Natural killer cell (primary cell): ENCODE results near the gene IP6K3. TPM values are rescaled to one million over a fixed set of nuclear protein-coding genes. Genes with fewer than 3 reads are reported as not detected.

Experiments
- ATAC-seq, 3 donors: fragments of 150-1000 bp in 2 of 3; fragments of 200-7000 bp in 1 of 3; cut with Tn5 transposase; 1 replicate in 1 of 3; 2 replicates in 2 of 3; pipeline ENCODE4 v1.10.0; 2021; ENCODE audit warnings: mild to moderate bottlenecking in 2 of 3, moderate library complexity in 2 of 3
- DNase-seq, 2 donors: peaks; one replicate each; pipeline versions ENCODE4 v3.0.0 to v3.0.0-alpha.2; 2013 to 2021; ENCODE audit warnings: mixed read lengths in 1 of 2
- H3K27ac ChIP-seq: one replicate; pipeline ENCODE4 v1.5.1; 2013; ENCODE audit warnings: mild to moderate bottlenecking, low read length
- H3K27me3 ChIP-seq: one replicate; pipeline ENCODE4 v1.6.1; 2013; ENCODE audit warnings: low read length; ENCODE audit not compliant: control insufficient read depth, insufficient read depth
- H3K36me3 ChIP-seq: one replicate; pipeline ENCODE4 v1.6.1; 2013; ENCODE audit warnings: low read length; ENCODE audit not compliant: control insufficient read depth, insufficient read depth
- H3K4me1 ChIP-seq: one replicate; pipeline ENCODE4 v1.6.1; 2013; ENCODE audit warnings: low read length; ENCODE audit not compliant: control insufficient read depth, insufficient read depth
- H3K4me3 ChIP-seq: one replicate; pipeline ENCODE4 v1.5.1; 2013; ENCODE audit warnings: low read length
- H3K9me3 ChIP-seq: one replicate; pipeline ENCODE4 v1.6.1; 2013; ENCODE audit warnings: low read length; ENCODE audit not compliant: control insufficient read depth, insufficient read depth
- H3K27ac Mint-ChIP-seq, 2 donors: one replicate each; pipeline ENCODE4 v1.8.0; 2022; ENCODE audit warnings: mild to moderate bottlenecking in 2 of 2, mixed read lengths in 2 of 2, moderate library complexity in 1 of 2
- H3K27me3 Mint-ChIP-seq, 2 donors: one replicate each; pipeline ENCODE4 v1.8.0; 2022; ENCODE audit warnings: low read depth in 2 of 2, mixed read lengths in 2 of 2
- H3K36me3 Mint-ChIP-seq: one replicate; pipeline ENCODE4 v1.8.0; 2022; ENCODE audit warnings: mixed read lengths
- H3K4me1 Mint-ChIP-seq, 2 donors: one replicate each; pipeline ENCODE4 v1.8.0; 2022; ENCODE audit warnings: mixed read lengths in 2 of 2
- H3K4me3 Mint-ChIP-seq: one replicate; pipeline ENCODE4 v1.8.0; 2022; ENCODE audit warnings: mild to moderate bottlenecking, moderate library complexity, mixed read lengths
- H3K9me3 Mint-ChIP-seq, 2 donors: one replicate each; pipeline ENCODE4 v1.8.0; 2022; ENCODE audit warnings: mixed read lengths in 2 of 2
- WGBS: methylation state at CpG from one replicate; pipeline ENCODE4 v1.1.7; 2013; ENCODE audit warnings: missing lambda C conversion rate; ENCODE audit not compliant: insufficient coverage; 5-methylcytosine and 5-hydroxymethylcytosine counted together
- intact Hi-C: fragments of 100-400 bp; cut with micrococcal nuclease; formaldehyde crosslinking; loops from one replicate; pipeline ENCODE4 v1.14.2; 2022
- total RNA-seq, 4 donors: library from RNA; stranded (reverse); fragments of 120-200 nt in 1 of 4; gene quantifications; one replicate each; pipeline versions ENCODE4 v1.2.3 to v1.2.4, GENCODE V29; 2013 to 2022
- TF ChIP-seq, protein P1 (sequence below): fragments of 200-600 bp; IDR thresholded peaks from one replicate; pipeline ENCODE4 v1.8.0; 2022; ENCODE audit warnings: antibody characterized with exemption

The IP6K3 gene
- total RNA-seq, 3 donors from 2014 or later (not counting 1 experiment from before 2014, with no cell fraction given), result not detected

DNA sequence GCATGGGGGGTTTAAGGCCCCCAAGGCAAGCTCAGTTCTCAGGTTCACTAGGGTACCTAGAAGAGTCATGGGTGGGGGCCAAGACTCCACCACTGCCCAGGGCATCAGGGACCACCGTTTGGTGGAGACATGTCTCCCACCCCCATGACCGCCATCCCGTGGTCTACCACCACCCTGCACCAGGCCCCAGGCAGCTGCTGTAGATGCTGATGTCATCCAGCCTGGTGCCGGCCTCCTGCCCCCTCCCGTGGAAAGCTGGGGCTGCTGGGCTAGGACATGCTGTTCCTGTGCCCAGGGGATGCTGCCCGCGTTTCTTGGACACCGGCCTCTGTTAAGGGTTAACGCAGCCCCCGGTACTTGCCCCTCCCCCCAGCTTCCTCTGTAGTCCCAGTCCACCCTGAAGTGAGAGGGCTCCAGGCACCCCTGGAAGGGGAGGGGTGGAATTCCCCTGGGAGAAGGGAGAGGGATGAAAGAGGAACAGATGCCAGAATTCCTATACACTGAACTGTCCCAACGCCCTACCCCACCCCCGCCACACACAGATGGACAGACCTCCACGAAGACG lies 587 bp downstream of the IP6K3 start:
- no peaks in the 10 kb centered on the region for H3K36me3 ChIP-seq
- H3K9me3 ChIP-seq, result no peaks in the 10 kb centered on the region
- H3K27ac Mint-ChIP-seq, result no peak overlapping the region
- DNase-seq (no peak), ATAC-seq (no peak)
- 53% methylated on average over 12 of the region's 14 CpGs for WGBS
- intact Hi-C loops, result no loop called here
- H3K4me1 Mint-ChIP-seq, result peaks cover 5% of the 10 kb centered on the region in 2 donors
- TF ChIP-seq, protein P1, sequence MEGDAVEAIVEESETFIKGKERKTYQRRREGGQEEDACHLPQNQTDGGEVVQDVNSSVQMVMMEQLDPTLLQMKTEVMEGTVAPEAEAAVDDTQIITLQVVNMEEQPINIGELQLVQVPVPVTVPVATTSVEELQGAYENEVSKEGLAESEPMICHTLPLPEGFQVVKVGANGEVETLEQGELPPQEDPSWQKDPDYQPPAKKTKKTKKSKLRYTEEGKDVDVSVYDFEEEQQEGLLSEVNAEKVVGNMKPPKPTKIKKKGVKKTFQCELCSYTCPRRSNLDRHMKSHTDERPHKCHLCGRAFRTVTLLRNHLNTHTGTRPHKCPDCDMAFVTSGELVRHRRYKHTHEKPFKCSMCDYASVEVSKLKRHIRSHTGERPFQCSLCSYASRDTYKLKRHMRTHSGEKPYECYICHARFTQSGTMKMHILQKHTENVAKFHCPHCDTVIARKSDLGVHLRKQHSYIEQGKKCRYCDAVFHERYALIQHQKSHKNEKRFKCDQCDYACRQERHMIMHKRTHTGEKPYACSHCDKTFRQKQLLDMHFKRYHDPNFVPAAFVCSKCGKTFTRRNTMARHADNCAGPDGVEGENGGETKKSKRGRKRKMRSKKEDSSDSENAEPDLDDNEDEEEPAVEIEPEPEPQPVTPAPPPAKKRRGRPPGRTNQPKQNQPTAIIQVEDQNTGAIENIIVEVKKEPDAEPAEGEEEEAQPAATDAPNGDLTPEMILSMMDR, result no peak
- peaks cover 7 to 12% of the 10 kb centered on the region in 2 donors for H3K27me3 Mint-ChIP-seq
- no peaks in the 10 kb centered on the region for H3K36me3 Mint-ChIP-seq
- no peaks in the 10 kb centered on the region for H3K27me3 ChIP-seq
- H3K9me3 Mint-ChIP-seq, result no peaks in the 10 kb centered on the region
- H3K4me3 Mint-ChIP-seq, result no peak overlapping the region
- no peaks in the 10 kb centered on the region for H3K4me1 ChIP-seq
- H3K27ac ChIP-seq, result no peak overlapping the region
- no peak overlapping the region for H3K4me3 ChIP-seq

DNA sequence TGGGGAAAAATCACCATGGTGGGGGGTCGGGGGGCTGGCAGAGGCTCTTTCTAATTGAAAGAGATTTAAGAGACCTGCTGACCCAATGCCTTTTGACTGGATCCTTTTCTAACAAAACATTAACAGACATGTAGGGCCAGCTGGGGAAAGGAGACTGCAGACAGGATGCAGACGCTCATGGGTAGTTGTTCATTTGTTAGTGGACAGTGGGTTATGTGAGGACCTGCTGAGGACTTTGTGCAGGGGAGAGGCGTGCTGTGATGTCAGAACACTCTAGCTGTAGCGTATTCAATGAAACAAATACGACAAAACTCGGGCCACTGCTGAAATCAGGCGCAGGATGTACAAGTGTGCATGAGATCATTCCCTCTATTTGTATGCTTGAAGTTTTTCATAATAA lies 1.2 kb downstream of the IP6K3 start:
- peaks cover 5% of the 10 kb centered on the region in 2 donors for H3K4me1 Mint-ChIP-seq
- TF ChIP-seq, protein P1, result no peak
- DNase-seq, result no peak
- H3K27me3 Mint-ChIP-seq, result peaks cover 7 to 12% of the 10 kb centered on the region in 2 donors
- Histone ChIP-seq H3K27ac (no peak overlapping the region), H3K4me3 (no peak overlapping the region), H3K9me3 (no peaks in the 10 kb centered on the region), H3K36me3 (no peaks in the 10 kb centered on the region), H3K4me1 (no peaks in the 10 kb centered on the region), H3K27me3 (no peaks in the 10 kb centered on the region)
- ATAC-seq, result no peak
- no peaks in the 10 kb centered on the region for H3K36me3 Mint-ChIP-seq
- no peak overlapping the region for H3K4me3 Mint-ChIP-seq
- no peak overlapping the region for H3K27ac Mint-ChIP-seq
- H3K9me3 Mint-ChIP-seq, result no peaks in the 10 kb centered on the region
- intact Hi-C loops, result no loop called here
- WGBS, result 88% methylated on average over 7 of the region's 7 CpGs

DNA sequence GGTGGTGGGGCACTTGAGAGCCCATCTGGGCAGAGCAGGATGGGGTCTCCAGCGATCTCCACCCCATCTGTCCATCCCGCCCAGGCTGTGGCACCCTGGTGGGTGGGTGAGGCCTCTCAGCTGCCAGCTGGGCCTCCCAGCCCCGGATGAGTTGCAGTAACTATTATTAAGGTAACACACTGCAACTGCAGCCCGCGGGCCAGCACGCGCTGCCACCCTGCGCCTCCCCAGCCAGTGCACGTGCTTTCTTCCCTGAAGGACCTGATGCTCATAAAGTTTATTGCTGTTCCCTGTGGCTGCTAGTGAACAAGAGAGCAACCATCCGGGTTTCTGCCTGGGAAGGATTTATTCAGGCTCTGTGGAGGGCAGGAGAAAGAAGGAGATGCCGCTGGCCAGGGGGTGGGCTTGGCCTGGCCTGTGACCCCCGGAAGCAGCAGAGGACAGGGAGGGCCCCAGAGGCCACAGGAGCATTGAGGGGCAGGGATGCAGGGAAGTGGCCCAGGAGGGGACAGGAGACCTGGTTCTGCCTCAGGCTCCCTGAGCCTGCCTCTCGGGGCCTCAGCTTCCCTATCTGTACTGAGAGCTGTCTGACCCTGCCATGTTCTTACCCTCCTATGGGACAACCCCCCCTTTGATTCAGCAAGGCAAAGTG lies 1.7 kb downstream of the IP6K3 start:
- Histone ChIP-seq H3K4me3 (no peak overlapping the region), H3K36me3 (no peaks in the 10 kb centered on the region), H3K27ac (no peak overlapping the region), H3K27me3 (no peaks in the 10 kb centered on the region), H3K4me1 (no peaks in the 10 kb centered on the region), H3K9me3 (no peaks in the 10 kb centered on the region)
- peaks cover 5% of the 10 kb centered on the region in 2 donors for H3K4me1 Mint-ChIP-seq
- no peak overlapping the region for H3K27ac Mint-ChIP-seq
- H3K9me3 Mint-ChIP-seq, result no peaks in the 10 kb centered on the region
- no peak overlapping the region for H3K4me3 Mint-ChIP-seq
- WGBS, result 79% methylated on average over 13 of the region's 13 CpGs
- H3K27me3 Mint-ChIP-seq, result peaks cover 7 to 12% of the 10 kb centered on the region in 2 donors
- ATAC-seq (no peak), DNase-seq (no peak)
- intact Hi-C loops, result loop anchor here (1.0 kb wide), 3 partner anchors 160 to 409 kb away; no protein-coding TSS in a partner anchor
- H3K36me3 Mint-ChIP-seq, result no peaks in the 10 kb centered on the region
- TF ChIP-seq, protein P1, result no peak
